KG1 (cell line): ENCODE measurements around the gene CCDC85B.
"Not testable (repeated sequence)": the region's sequence is repeated elsewhere in the genome, so short reads cannot be mapped to it uniquely, and the experiment has no call there.

Experiments
- DNase-seq: peaks from one replicate; lab custom pipeline; 2025; lab: John Stamatoyannopoulos, UW

Gene CCDC85B

DNA sequence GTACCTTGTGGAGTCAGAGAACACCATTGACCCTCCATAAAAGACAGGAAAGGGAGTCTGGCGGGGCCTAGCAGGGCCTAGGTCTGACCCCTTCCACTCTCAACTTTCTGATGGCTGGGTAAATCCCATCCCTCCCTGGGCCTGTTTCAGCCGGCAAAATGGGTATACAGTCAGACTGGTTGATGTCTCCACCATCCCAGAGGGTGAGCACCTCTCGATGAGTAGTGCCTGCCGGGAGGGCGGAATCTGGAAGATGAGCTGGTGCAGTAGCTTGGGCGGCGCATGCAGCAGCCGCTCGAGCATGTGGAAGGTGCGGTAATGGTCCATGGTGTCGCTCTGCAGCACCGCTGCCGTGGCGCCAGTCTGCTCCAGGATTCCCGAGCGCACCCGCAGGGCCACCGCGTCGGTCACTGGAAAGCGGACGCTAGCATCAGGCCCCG, 2.7 kb upstream of the CCDC85B start:
- no peak for DNase-seq

DNA sequence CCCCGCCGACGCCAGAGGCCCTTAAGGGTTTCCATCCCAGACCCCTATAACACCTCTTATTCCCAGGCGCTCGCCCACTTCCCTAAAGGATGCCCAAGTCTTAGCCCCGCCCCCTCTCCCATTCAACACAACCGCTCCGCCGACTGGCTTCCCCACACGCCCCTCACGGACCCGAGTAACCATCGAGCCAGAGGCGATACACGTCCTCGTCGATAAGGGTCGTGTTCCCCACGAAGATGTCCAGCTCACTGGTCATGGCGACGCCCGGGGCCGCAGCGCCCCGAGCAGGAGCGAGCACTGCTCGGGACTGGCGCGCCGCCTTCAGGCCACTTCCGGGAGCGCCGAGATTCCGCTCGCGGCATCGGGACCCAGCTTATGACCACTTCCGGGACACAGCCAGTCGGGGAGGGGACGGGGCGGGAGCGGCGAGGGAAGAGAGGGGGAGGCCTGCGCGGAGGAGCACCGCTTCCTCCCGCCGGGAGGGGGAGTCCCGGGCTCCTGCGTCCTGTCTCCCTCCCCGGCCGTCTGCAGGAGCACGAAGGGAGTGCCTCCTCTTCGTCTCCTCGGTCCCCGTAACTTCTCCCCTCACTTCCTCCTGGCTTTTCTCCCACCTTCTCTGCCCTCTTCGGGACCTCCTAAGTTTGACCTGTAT, 2.2 kb upstream of the CCDC85B start, which contains the start of gene FIBP:
TSS of gene FIBP (minus strand) at position 309 of the 652 bp plus-strand sequence. CDS start at position 256, 53 bp downstream.
- peak; percentile 94 for DNase-seq

GRCh38 chr11:65891219-65892136, 1.0 kb downstream of the CCDC85B start:
- no peak for DNase-seq

GRCh38 chr11:65892137-65892540, 1.7 kb downstream of the CCDC85B start:
- DNase-seq: not testable (repeated sequence)

DNA sequence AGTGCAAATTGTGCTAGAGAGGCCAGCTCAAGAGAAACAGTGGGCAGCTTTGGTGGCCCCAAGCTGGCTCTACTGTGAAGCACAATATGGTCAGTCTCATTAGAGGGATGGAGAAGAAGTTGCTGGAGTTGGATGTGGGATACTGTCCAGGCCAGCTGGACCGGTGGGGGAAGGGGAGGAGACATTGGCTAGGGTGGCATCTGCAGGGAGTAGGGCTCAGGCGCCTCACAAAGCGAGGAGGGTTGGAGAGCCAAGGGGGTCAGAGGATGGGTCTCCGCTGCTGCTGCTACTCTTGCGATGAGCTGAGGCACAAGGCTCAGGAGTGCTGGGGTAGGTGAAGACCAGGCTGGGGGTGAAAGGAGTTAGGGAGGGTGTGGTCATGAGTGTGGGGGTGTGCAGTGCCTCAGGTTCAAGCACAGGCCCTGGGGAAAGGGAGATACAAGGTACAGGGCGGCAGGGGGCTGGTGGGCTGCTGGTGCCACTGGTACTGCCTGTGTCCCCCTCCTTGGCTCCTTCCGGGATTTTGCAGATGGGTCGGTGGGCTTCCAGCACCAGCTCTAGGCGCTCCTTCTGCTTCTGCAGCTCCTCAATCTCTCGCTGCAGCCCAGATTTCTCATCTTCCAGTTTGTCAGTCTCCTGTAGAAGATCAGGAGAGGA, 2.3 kb downstream of the CCDC85B start:
- no peak for DNase-seq

DNA sequence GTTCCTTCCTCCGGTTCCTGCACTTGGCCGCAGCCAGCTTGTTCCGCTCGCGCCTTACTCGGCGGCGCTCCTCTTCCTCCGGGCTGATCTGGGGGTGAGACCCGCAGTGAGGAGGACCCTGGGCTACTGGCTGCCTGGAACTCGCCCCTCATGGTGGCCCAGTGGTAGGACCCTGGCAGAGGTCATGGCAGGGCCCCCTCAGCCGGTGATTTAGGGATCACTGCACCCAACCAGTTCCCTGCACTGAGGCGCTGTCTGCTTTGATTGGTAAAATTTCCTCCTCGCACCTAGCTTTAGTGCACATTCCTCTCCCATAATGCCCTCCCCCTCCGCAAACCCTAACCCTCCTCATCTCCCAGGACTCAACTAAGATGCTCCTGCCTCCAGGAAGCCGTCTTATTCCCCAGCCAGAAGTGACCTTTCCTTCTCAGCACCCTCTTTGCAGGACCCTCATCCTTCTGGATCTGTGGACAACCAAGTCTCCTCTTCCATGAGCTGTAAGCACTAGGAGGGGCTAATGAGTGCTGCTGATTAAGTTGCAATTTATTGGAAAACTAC, 3.6 kb downstream of the CCDC85B start:
- DNase-seq: peak; percentile 78

DNA sequence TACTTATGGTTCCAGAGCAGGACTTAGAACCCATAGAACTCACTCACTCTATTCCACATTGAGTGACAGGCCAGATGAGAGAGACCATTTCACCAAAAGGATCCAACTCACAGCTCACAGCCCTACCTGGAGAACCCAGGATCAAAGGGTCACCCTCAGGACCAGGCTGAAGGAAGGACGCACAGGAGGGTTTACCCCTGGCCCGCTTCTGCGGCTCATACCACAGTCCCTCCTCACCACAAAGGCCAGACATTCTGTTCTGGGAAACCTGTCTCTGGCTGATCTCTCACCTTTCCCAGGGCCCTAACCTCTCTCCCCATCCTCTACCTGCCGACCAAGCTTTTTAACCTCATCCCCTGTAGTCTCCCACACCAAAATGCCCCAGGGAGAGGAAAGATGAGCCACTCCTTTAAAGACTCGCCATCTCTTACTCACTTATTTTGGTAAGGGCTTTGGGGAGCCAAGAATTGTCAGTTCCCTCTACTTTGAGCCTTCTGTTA, 5.1 kb downstream of the CCDC85B start:
- DNase-seq: no peak

GRCh38 chr11:65896034-65896999, 5.8 kb downstream of the CCDC85B start:
- no peak for DNase-seq

DNA sequence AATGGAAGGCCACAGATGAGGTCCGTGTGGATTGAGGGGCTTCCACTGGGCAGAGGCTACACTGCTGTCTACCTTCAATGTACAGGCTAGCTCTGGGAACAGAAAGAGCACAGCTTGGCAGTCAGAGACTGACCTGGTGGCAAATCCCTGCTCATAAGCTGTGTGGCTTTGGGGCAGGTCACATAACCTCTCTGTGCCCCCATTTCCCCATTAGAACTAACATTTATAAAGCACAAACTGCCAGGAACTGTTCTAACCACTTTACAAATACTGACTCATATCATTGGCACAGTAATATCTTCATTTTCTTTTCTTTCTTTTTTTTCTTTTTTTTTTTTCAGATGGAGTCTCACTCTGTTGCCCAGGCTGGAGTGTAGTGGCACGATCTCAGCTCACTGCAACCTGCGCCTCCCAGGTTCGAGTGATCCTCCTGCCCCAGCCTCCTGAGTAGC, 6.6 kb downstream of the CCDC85B start:
- DNase-seq: no peak

DNA sequence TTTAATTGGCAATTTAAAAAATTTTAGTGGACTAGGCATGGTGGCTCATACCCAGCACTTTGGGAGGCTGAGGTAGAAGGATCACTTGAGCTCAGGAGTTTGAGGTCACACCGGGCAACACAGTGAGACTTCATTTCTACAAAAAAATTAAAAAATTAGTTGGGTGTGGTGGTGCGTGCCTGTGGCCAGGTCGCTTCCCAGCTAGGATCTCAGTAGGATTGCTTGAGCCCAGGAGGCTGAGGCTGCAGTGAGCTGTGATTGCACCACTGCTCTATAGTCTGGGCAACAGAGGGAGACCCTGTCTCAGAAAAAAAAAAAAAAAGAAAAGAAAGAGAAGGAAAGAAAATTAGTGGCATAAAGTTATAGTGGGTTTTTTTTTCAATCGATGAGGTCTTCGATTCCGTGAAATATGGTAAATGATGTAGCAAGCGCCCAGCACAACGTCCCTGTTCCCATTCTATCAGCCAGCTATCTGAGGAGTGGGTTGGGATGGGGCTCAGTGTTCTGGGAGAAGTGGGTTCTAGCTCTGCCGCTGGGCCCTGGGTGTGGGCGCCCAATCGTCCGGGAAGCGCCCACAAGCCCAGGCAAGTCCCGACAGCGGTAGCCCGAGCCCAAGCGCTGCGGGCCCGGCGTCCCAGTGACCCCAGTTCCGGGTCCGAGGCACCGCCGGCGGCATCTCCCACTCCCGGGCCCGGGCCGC, 8.3 kb downstream of the CCDC85B start:
- DNase-seq: no peak

DNA sequence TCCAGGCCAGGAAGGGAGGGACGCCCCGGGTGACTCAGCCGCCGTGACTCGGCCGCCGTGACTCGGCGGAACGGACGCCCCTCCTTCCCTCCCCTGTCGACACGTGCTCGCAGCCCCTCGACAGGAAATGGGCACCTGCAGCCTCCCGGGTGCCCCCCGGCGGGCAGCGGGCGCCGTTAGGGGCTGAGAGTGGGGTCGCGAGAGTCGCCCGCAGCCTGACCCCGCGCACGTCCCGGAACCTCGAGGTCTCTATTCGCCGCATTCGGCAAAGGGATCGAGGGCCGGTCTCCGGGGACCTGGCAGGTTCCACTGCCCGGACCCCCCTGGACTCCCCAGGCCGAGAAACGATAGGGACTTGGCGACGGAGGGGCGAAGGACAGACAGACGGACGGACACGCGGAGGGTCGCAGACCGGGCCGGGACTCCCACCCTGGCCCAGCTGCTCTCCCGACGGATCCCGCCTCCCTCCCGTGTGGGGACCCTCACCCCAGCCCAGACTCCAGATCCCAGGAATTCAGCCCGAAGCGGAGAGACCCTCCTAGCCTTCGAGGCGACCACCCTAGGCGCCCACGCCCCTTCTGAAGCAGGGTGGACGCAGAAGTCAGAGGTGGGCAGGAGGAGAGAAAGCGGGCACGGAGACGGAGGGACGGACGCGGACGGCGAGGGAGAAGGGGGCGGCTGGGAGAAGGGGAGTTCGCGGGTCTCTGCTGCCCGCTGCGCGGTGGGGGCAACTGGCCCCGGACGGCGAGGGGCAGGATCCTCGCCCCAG, 9.1 kb downstream of the CCDC85B start:
- DNase-seq: no peak

GRCh38 chr11:65900125-65900898, 9.8 kb downstream of the CCDC85B start, which contains the start of gene FOSL1:
Gene FOSL1 (minus strand): TSS chr11:65900388. CDS start chr11:65900339, 49 bp downstream.
- no peak for DNase-seq

GRCh38 chr11:65900899-65901180, 10.4 kb downstream of the CCDC85B start:
- no peak for DNase-seq

- DNase-seq: no peak
Observed at GRCh38 chr11:65903068-65903481, 12.6 kb downstream of the CCDC85B start.

- no peak for DNase-seq
Observed at GRCh38 chr11:65903715-65904114, 13.2 kb downstream of the CCDC85B start.

- DNase-seq: no peak
Observed at GRCh38 chr11:65906602-65907001, 16.1 kb downstream of the CCDC85B start.

GRCh38 chr11:65907878-65908277, 17.4 kb downstream of the CCDC85B start:
- DNase-seq: no peak

DNA sequence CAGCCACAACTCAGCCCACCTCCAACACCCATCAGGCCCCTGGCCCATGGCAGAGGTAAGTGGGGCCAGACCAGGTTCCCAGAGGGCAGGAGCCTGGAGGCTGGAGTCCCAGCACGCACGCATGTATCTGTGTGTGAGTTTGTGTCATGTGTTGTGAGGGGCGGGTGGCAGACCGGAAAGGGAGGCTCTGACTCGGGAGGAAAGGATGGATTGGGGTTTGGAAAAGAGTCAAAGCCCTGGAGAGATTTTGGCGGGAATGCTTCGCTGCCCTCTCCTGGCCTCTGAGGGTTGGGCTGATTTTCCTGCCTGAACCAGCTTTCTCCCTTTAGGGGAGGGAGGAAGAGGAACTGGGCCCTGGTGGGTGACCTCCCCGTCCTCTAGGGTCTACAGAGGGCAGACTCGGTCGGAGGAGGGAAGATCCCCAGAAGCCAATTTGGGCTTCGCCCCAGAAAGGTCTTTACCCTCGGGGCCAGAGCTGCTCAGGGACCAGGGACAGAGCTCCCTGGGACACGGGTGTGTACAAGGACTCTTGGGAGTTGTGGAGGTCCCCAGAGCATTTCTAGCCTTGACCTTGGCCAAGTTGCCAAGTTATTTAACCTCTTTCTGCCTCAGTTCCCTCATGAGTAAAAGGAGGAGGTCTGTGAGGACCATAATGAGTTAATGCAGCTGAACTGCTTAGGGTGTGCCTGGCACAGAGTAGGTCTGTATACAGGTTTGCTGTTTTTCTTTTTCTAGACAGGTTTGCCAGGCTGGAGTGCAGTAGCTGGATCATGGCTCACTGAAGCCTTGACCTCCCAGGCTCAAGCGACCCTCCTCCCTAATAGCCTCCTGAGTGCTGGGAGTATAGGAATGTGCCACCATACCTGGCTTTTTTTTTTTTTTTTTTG, 21.5 kb downstream of the CCDC85B start:
- no peak for DNase-seq
